NCI-H748 treated with DMSO at 0.1 percent for 48 hours (cell line): ENCODE measurements around the gene RNASE4.
"Not testable (repeated sequence)": the region's sequence is repeated elsewhere in the genome, so short reads cannot be mapped to it uniquely, and the experiment has no call there.

Experiments
- DNase-seq: peaks from one replicate; lab custom pipeline; 2025; lab: John Stamatoyannopoulos, UW

RNASE4 gene

DNA sequence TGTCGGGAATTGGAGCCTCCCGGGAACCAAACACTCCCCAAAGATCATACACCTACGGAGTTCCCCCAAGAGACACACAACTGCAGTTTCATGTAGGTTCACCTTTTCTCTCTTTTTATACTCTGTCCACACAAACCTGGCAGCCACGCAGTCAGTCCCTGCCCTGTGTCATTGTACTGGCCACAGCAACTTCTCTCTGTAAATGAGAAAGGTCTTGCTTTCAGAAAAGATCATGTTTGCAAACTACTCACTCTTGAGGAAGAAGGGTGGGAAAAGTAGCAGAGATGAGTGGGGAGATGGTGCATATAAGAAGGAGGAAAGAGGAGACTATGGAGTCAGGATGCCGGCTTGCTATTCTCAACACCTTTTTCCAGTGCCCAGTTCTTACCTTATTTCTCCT is 14.6 kb downstream of the RNASE4 start:
- no peak for DNase-seq

DNA sequence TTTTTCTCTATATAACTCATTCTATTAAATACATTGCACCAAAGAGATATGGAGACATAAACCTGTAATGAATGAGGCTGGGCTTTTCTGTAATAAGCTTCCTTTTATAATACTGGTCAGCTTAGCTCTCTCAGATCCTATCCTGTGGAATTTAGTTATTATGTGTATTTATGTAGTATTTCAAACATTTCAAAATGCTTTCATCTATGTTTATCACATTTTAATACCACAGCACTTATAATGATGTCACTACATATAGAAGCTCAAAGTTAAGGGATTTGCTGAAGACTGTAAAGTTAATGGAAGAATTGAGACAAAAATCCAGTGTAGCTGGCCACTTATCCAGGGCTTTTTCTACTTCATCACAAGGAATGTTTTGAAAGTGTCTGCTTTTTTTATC is 15.6 kb downstream of the RNASE4 start:
- no peak for DNase-seq

DNA sequence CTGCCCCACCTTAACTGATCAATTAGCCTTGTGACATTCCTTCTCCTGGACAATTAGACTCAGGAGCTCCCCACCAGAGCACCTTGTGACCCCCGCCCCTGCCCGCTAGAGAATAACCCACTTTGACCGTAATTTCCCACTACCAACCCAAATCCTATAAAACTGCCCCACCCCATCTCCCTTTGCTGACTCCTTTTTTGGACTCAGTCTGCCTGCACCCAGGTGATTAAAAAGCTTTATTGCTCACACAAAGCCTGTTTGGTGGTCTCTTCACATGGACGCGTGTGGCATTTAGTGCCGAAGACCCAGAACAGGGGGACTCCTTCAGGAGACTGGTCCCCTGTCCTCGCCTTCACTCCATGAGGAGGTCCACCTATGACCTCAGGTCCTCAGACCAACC is 16.6 kb downstream of the RNASE4 start:
- not testable (repeated sequence) for DNase-seq

DNA sequence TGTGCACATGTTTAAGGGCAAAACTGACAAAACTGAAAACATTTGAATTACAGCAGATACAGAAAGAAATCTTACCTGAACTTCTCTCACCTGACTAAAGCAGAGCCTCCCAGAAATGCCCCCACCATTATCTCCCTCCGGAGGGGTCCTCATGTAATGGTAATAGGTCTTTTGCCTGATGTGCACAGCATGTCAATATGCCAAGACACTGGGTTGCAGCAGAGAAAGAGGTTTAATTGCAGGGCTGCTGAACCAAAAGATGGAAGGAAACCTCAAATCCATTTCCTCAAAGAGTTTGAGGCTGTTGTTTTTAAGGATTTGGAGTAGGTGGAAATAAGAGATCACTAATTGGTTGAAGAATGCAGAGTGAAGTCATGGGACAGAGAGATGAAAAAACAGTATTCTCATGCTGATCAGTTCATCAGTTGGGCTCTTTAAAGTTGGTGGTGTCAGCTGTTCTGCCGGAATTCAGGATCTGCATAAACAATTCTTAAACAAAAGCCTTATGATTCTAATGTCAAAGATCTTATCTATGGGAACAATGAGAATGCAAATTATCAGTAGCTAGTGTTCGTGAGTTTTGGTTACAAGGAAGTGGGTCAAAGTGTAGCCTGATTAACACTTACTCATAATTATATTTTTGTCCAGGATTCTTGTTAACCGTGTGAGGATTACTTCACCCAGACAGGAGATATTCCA is 22.4 kb downstream of the RNASE4 start:
- no peak for DNase-seq

DNA sequence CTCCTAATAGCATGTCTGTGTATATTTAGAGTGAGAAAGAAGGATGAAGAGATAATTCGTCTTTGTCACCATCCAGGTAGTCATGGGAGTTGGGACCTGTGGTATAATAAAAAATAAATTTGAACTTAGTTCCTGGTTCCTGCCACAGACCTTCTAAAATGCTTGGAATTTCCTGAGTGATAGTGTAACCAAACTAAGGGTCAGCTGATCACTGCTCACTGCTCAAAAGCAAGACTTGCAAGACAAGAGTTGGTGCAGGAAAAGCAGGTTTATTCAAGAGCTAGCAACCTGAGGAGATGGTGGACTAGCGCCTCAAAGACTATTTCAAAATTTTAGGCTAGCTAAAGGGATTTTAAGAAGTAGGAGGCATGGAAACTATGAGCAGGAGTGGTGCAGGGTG is 23.3 kb downstream of the RNASE4 start:
- no peak for DNase-seq

DNA sequence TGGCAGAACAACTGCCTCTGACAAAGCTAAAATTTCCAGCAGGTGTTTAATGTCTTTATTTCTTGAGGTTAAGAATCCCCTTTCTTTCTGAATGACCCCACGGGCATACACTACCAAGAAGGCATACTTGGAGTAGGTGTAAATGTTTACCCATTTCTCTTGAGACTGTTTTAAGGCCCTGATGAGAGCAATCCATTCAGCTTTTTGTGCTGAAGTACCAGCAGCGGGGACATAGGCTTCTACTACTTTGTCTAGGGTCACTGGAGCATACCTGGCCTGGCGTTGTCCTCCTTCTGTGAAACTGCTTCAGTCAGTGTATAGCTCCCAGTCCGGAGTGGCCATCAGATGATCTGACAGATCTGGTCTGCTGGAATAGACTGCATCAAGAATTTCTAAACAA is 26.9 kb downstream of the RNASE4 start:
- DNase-seq = no peak

DNA sequence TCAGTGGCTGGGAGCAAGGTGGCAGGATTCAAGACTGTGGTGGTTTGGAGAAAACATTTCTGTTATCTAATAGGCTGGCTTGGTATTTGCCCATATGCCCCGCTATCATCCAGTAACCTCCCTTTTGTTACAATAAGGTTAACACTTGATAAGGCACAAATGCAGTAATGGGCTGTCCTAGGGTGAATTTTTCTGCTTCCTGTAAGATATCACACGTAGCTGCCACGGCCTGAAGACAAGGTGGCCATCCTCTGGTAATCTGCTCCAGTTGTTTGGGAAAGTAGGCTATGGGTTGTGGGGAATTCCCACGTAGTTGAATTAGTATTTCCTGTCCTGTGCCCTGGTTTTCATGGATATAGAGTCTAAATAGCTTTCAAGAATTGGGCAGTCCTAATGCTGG is 27.3 kb downstream of the RNASE4 start:
- DNase-seq = no peak

DNA sequence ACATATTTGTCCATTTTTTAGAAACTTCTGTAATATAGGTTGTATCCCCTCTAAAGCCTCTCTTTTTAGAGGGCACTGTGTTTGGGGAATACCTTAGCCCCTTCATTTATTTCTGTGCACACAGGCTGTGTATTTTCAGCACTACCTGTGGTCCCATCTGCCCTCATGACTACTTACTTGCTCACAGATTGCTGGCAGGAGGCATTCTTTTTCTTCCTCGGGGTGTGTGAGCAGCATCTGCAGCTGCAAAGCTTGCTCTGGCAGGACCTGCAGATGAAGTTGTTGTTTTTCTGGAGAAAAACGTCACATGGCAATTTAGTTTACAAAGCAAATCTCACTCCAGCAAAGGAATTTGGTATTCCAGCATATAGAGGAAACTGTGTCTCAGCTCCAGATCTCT is 28.5 kb downstream of the RNASE4 start:
- no peak for DNase-seq

DNA sequence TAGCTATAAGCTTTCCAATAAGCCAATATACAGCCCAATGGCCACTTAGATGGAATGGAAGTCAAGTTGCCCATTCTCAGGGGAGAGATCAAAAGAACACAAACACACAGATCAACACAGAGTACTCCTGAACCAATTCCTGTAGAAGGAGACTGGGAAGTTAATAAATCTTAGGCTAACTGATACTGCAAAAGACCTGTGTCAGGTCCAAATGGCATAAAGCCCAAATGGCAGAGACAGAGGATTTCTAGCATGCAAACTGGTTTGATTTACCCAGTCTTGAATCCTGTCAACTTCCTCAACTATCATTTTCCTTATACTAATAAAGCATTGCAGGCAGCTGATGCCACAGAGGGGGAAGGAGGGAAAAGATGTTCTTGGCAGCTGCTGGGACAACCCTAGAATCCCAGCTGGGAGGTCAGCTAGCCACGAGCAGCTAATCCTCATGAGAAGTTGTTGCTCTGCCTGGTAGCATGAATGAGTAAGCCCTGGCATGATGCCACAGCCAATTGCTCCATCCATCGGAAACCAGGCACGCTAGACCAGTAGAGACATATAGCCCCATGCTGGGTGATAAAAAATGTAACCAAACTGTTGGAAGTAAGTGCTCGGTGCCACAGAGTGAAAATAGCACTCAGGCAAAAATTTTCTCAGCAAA is 30.4 kb downstream of the RNASE4 start:
- DNase-seq = no peak

DNA sequence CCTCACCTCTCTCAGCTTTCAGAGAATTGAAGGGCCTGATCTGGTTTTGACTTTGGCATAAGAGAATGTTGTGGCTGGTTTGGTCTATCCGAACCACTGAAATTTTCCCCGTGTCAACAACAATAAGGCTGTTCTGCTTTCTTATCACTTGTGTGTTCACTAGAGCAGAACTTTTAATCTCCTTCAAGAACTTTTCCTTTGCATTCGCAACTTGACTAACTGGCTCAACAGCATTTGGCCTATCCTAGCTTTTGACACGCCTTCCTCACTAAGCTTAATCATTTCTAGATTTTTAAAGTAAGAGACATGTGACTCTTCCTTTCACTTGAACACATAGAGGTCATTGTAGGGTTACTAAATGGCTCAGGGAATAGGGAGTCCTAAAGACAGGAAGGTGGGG is 35.4 kb downstream of the RNASE4 start:
- no peak for DNase-seq

DNA sequence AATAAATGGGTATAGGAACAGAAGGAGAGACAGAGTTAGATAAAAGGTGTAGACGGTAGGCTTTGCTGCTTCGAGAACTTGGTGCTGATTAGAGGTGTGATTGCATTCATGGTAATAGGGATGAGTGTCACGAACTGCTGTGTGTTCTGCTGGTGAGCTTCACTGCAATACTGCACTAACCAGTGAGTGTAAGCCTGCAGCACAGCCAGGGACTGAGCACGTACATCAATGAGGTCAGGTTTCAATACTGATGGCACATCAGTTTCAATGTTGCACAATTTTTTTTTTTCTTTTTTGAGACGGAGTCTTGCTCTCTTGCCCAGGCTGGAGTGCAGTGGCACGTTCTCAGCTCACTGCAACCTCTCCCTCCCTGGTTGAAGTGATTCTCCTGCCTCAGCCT is 36.4 kb downstream of the RNASE4 start:
- DNase-seq = no peak

DNA sequence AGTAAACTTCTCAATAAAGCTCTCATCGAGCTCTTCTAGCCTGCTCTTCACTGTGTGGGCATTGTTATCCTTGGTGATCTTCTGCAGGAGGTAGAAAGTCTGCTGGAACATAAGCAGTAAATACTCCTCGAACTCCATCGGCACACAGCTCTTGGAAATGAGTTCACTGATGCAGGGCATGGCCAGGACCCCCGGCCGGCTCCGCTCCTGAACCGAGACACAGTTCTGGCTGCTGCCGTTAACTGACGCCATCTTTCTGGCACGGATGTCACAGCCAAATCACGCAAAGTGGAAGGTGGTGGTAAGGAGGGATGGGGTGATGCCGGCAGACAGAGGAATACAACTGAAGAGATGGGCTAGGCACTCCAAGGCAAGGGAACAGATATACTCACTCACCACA is 37.7 kb downstream of the RNASE4 start:
- no peak for DNase-seq

DNA sequence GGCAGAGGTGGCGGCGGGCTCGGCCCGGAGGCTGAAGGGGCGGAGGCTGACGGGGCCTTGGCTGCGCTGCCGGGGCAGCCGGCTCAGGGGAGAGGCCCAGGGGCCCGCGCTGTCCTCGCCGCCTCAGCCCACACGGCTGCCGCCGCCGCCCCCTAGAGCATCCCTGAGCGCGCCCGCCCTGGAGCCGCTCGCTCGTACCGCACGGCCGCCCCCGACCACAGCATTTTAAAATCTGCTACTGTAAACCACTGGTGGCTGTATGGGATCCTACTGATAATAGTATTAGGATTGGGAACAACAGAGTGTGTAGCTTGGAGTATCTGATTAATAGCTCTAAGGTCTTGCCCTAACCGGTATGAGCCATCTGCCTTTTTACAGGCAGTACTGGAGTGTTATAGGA is 39.1 kb downstream of the RNASE4 start:
- no peak for DNase-seq

DNA sequence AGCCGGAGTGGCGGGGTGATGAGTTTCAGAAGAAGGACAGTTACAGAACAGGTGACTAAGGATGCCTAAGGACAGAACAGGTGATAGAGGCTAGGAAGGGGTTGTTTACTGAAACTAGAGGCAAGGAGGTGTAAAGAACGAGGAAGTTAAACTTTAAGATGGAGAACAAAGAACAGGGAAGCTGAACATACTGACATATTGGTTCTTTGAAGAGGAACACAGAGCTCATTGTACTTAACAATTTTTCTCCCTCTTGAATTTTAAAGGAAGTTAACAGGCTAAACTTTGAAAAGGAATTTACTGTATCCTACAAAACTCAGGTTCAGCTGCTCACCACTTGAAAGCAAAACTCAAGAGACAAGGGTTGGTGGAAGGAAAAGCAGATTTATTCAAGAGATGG is 41.8 kb downstream of the RNASE4 start:
- DNase-seq = not testable (repeated sequence)

DNA sequence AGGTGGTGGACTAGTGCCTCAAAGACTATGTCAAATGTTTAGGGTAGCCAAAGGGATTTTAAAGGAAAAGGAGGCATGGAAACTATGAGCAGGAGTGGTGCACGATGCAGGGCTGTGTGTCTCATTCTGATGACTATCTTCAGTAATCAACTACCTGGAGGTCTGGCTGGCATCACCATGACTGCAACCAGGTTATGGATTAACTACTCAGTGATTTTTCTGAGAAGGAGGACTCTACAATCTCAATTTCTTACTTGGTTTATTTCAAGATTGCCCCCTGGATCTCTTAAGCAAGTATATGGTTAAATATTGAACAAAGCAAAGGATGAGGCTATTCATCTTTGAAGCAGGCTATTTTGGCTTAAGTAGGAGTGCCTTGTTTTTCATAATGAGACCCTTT is 42.2 kb downstream of the RNASE4 start:
- DNase-seq = no peak

DNA sequence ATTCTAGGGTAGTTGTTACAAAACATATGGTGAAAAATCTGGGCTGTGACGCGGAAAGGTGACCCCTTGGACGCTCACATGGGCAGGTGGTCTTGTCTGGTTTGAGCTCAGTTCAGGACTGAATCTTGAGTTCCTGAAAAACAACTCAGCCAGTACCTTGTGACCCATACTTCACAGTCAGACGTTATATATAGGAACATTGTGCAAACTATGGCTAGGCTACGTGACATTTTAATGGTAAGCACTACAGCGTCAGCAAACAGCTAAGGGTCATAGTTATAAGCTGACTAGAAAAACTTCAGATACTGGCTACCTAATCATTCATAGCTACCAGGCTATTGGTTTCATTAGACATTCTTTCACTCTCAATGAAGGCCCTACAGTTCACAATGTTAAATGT is 46.5 kb downstream of the RNASE4 start:
- DNase-seq = no peak

DNA sequence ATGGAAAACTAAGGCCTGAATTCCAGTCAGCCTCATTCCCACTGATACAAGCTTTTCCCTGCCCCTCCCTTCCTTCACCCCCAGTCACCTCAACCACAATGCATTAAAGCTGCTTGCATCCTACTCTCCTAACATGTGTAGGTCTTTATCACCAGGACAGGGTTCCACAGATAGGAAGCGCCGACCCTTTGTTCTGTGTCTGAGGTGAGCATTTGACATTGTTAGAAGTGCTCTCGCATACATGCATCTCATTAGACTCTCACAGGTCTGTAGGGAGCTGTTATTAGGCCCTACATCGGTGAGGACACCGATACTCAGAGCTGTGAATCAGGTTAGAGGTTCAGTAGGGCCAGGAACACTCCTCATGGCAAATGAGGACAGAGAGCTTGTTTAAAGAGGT is 48.1 kb downstream of the RNASE4 start:
- no peak for DNase-seq

DNA sequence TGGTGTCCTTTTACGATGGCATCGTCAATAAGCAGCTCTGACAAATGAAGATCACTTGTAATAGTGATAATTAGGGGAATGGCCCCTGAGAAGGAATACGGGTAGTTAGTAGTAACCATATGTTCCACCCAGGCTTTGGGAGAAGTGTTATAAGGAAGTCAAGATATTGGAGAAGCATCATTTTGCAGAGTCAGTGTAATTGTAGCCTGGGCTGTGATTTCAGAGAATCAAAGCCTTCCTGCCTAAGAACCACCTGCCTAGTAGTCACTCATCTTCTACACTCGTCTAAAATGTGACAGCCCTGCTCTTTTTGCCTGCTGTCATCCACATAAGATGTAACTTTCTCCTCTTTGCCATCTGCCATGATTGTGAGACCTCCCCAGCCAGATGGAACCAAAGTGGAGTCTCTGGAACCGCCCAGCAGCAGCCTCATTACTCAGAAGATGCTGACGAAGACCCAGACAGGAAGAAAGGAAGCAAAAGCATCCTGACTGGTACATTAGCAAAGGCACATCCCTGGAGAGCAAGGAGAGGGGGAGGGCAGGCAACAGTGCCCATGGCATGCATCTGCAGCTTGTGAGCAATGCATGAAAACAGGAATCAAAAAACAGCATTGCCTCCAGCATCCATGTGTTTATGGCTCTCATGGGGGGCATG is 48.7 kb downstream of the RNASE4 start:
- DNase-seq = no peak

DNA sequence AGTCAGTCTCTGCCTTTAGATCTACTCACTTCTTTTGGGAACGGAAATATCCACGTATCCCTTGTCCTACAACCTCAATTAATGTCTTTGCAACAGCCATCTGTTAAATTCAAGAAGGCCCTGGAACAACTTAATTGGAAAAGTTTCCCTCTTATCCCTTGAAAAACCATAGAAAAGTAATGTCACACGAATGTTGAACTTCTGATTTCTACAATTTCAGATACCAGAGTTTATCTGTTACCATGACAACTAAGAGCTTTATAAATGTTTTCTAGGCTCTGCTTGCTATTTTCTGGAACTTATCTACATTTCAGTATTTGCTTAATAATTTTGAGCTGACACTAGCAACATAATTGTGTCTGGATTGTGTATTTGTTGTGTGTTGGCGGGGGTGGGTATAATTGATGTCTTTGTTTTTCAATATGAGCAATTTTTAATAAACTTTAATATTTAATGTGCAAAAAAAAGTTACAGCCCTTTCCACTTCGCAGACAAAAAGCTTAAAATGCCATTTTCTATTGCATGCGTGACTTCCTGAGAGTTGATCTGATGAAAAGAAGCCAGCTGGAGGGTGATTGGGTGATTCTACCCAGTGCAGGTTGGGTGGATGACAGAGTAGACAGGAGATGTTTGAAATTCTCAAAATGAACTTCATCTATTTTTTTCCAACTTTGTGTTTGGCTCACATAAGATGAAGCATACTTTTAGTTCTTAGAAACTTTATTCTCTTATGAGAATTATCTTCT is 49.5 kb downstream of the RNASE4 start:
- no peak for DNase-seq

DNA sequence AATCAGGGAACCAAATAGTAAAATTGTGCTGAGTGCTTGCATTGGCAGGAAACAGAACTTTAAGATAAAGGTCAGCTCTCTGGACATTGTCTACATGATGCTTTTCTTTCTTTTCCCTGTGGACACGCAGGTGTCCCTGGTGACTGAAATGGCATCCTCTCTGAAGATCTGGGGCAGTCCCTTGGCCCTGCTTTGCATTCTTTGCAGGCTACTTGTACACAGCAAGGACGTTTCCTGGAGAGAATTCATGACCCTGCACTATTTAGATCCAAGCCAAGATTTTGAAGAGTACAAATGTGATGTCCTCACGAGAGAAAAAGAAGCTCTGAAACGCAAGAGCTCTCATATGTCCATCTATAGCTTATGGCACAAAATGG is 50.1 kb downstream of the RNASE4 start:
- no peak for DNase-seq

DNA sequence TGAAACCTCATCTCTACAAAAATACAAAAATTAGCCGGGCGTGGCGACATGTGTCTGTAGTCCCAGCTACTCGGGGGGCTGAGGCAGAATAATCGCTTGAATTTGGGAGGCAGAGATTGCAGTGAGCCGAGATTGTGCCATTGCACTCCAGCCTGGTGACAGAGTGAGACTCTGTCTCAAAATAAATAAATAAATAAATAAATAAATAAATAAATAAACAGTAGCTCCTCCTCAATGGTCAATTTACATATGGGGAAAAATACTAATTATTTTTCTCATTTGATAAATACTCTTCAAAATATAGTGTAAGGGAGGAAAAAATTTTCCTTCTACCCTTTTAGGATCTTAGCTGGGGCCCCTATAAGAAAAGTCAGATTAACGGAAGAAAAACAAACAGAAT is 53.9 kb downstream of the RNASE4 start:
- DNase-seq = not testable (repeated sequence)

DNA sequence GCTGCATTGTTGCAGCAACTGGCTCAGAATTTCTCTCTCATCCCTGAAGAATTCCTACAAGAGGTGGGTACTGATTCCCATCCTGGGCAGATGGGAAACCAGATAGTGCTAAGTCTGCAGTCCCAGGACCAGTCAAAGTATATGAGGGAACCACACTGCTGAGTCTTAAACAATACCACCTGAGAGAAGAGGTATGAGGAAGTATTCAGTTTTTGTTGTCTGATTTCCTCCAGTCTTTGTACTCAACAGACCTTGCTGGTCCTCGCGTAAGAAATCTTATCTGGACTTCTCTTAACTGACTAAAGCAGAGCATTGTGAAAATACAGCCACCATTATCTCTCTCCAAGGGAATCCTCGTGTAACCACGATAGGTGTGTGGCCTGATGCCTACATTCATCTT is 57.8 kb downstream of the RNASE4 start:
- DNase-seq = no peak

DNA sequence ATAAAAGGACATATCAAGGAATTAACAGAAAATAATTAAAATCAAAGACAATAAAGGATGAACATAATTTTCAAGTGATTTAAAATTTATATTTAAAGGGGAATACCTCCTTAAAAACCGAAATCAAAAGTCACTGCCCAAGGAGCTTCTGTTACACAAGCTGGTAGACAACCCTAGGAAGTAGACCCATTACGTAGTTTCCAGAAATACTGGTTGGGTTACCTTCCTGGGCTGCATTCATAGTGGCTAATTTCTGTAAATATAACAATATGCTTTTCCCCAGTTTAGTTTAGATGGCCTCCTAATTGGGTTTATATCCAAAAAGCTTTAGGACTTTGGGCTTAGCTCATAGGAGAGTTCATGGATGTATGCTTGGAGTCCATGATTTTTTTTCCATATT is 59.2 kb downstream of the RNASE4 start:
- no peak for DNase-seq
